GM19043 (cell line): ENCODE measurements around the gene CAPZB.

ENCODE experiments used
- ATAC-seq: cut with Tn5 transposase; IDR thresholded peaks from one replicate; pipeline ENCODE4 v1.9.1; 2021; ENCODE audit warnings: low read depth; ENCODE audit not compliant: unreplicated experiment

CAPZB gene

GRCh38 chr1:19372136-19372514 lies 113.2 kb downstream of the CAPZB start:
- no peak for ATAC-seq

DNA sequence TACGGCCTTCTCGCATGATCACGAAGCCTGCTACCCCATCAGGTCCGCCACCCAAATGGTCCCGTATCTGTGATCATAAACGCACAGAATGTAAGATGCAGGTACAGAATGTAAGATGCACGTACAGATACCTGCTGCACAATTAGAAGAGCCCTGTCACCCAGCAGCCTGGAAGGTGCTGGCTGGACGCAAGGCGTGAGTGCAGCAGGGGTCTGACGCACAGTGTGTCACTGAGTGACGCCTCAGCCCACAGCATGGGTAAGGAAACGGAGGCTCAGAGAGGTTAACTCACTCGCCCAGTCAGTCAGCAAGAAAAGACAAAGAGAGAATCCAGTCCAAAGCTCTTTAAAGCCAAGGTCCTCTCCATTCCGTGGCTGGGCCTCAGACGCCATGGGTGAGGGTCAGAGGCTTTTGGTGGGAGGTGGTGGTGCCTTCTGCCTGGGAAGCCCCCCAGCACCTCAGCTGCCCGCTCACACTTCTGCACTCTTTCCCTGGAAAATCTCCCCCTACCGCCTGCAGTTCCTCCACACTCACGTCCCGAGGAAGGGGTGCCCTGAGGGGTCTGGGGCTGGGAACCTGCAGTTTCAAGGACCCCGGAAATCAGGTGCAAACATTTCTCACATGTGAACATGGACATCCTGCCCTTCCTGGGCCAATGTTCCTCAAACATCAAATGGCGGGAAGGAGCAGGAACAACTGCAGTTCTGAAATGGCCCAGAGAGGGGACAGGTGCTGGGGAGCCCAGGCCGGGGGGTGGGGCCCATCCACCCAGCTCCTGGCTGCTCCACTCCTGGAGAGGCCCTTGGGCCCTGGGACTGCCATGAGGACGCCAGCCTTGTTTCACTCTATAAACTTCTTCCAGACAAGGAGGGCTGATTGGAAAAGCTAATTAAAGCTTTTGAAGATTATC lies 113.9 kb downstream of the CAPZB start:
- no peak for ATAC-seq

DNA sequence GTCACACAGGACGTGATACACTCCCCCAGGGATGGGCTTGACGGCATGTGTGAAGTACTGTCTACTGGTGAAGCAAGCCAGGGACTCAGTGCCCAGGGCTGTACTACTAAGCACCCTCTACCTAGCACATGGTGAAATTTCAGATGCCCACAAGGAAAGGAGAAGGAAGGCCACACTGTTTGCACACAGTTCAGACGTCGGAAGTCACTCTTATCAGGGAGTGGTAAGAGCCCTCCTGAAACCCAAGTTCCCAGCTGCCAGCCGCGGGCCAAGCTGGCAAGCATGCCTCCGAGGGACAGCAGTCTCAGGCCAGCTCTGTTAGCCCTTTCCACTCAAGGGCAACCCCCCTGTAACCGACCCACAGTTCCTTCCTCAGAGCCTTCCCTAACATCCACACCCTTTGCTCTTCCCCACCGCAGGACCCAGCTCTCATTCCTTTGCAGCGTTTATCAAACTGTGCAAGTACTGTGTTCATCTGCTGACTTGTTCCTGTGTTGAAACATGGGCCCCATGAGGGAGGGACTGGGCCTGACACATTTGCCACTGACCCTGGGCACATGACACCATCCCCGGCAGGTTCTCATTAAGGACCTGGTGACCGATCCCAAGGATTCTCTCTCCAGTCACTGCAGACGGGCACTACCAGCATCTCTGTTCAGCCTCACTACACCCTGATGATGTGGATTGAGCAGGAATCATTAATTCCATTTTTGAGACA lies 114.7 kb downstream of the CAPZB start:
- ATAC-seq: no peak

GRCh38 chr1:19369396-19370090 lies 115.8 kb downstream of the CAPZB start:
- no peak for ATAC-seq

GRCh38 chr1:19368964-19369363 lies 116.4 kb downstream of the CAPZB start:
- no peak for ATAC-seq

GRCh38 chr1:19368050-19368449 lies 117.3 kb downstream of the CAPZB start:
- no peak for ATAC-seq

GRCh38 chr1:19367584-19368041 lies 117.7 kb downstream of the CAPZB start:
- ATAC-seq: no peak

- no peak for ATAC-seq
These were observed 118.5 kb downstream of the CAPZB start for GRCh38 chr1:19366599-19367536.

GRCh38 chr1:19365721-19366120 lies 119.6 kb downstream of the CAPZB start:
- no peak for ATAC-seq

DNA sequence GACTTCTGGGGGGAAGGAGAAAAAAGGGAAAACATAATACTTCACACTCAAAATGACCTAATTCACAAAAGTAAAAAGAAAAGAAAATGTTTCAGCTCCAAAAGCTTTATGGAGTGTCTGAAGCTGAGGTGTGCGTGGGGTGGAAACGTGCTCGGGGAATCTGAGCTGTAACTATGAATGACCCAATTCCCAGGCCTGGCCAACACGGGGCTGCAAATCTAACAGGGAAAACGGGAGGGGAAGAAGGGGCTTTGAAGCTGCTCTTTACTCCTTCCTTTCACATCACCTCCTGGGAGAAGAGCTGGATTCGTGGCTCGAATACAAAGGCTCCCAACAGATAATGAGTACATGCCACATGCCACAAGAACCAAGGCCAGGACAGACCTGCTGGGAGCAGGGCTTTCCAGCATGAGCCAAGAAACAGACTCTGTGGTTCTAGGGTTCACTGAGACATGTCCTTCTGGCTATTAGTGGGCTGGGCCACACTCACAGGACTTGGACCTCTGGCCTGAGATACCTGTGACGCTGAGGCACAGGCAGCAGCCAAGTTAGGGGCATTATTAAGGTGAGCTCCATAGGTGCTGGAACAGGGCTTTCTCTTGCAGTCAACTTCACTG lies 121.7 kb downstream of the CAPZB start:
- no peak for ATAC-seq

- ATAC-seq: no peak
These were observed 123.7 kb downstream of the CAPZB start for GRCh38 chr1:19361611-19362147.

DNA sequence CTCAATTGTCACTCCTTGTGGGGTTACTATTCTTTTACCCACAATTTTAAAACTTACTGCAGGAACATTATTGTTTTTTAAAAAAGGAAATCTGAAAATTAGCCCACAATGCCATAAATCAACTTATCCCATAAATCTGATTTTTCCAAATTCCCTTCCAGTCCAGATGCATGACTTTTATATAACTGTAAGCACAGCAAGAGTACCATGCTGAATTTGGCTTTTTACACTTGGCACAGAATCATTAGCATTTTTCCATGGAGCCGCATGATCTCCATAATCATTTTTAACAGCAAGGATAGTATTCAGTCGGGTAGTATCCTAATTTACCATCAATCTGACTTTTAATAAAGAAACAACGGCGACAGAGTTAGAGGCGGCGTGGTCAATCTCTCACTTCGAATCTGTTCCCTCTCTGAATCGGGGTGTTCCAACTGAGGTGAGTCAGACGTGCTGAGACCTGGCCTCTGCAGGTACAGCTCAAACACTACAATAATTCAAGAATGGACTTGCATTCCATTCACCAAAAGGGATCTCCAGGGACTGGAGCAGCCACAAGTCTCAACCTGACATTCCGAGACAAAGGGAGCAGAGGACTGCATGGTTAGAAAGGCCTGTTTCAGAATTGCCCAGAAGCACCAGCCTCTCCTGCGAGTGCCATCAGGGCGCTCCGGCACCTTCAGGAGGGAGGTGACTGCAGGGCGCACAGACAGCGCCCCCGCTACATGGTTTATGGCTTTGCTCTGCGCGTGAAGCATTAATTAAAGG lies 124.3 kb downstream of the CAPZB start:
- ATAC-seq: no peak

DNA sequence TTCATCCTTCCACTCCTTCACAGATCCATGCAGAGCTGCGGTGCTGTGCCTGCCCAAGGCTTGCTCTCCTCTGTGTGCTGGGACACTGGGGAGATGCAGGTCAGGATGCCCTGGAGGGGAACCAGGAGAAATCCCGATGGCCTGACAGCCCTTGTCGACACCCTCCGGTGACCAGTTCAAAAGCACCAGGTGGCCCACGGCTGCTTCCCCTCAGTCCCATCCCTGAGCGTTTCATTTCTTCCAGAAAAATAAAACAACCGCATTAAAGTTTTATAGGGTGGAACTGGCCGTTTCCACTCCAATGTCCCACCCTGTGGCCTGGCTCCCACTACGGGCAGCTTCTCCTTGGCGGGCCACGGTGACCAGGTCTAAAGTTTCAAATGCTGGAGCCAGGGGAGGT lies 124.9 kb downstream of the CAPZB start:
- no peak for ATAC-seq

DNA sequence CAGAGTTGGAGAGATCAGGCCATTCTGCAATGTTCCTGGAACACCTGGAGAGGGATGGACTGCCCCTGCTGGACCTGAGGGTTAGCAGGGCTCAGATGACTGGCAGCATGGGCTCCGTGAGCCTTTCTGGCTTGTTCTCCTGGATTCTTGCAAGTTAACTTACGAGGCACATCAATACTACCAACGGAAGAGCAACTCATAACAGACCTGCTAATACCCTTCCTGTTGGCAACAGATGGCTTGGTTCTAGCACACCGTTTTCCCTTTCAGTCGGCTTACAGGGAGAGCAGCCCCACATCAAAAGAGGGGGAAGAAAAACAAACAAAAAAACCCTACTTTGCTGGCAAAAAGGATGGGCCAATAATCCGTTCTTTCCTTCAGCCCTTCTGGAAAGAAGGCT lies 125.3 kb downstream of the CAPZB start:
- no peak for ATAC-seq

DNA sequence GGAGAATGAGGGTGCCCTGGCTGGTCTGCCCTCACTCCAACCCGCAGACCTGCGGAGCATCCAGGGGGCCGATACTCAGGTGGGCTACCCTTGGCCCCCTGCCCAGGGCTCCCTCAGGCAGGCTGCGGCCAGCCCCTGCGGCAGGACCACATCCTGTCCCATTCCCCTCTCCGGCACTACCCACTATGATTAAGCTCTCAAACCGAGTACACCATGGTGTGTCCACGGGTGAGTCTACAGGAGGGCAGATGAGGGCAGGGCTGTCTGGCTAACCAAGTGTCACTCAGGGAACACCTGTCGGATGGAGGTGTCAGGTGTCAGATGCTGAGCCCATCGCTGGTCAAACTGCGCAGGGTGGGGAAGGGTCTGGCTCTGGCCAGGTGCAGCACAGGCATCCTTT lies 126.0 kb downstream of the CAPZB start:
- no peak for ATAC-seq

- ATAC-seq: no peak
These were observed 126.6 kb downstream of the CAPZB start for GRCh38 chr1:19358710-19359109.

DNA sequence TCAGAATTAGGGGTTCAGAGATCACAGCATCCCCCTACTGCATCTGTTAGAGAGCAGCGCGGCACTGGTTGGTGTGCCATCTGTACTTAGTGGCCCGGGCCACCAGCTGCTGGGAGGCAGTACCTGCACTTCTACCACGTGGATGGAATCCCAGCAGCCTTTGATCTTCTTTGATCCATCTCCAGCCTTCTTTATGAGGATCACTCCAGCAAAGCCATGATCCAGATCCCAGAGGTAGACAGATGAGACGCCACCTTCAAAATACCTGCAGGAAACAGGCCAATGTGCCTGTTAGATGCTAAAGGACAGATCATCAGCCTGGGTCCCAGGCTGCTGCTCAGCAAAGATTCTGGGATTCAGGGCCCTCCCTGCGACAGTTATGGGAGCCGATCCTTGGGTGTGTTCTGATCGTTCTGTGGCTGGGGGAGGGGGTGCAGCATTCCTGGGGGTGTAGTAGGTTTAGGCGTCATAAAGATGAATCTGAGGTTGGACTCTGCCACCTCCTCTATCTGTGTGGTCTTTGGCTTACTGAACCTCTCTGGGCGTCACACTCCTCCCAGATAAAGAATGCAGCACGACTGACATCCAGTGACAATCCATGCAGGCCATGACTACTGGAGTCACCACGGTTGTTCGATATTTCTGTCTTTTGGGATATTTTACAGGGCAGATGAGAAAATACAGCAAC lies 127.9 kb downstream of the CAPZB start:
- ATAC-seq: no peak

DNA sequence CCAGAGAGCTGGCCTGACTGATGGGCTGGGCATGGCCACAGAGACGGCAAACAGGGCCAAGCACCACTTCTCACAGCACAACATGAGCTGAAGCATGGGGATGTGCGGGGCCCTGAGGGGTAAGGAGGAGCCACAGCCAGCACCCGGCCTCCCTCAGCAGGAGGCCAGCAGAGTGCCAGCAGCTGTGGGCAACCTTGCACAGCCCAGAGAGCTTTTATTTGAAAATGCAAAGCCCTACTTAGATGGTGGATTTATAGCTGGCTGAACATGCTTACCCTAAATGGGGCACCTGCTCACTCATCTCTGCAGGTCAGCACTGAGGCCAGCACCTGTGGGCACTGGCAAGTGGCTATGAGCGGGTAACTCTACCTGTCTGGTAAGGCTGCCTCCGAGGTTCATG lies 129.1 kb downstream of the CAPZB start:
- ATAC-seq: no peak
